ENCODE measurements around the gene ATXN3.

ATXN3 gene

DNA sequence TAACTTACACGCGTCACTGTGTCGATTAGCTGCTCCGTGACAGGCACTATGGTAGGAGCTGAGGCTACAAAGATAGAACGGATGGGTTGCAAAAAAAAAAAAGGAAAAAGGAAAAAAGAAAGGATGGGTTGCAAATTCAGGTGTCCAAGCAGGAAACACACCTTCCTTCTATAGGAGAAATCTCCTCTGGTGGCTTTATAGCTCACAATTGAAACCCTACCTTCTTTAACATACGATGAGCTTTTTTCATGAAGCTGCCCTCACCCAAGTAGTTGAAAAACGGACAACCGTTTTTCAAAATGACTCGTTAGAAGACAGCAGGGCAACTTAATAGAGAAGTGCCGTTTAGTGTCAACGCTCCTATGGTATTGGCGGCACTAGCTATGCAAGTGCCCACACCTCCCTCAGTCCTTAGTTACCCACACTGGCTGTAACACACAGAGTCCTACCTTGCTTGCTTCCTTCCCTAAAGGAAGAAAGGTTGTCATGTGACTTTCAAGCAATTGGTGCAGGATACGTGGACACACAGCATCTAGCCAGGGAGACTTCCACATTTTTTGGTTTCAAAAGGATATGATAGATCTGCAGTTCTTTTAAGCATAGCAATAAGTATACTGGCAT lies 65.8 kb downstream of the ATXN3 start:
- DNase-seq = peak; percentile 58 to 64
- no peak for TF ChIP-seq POLR2A (IDR thresholded peaks at IDR 0.05; ENCODE audit: low read length)
- no peak for TF ChIP-seq GATA1 (IDR thresholded peaks at IDR 0.05; ENCODE audit: low read depth, low read length)

DNA sequence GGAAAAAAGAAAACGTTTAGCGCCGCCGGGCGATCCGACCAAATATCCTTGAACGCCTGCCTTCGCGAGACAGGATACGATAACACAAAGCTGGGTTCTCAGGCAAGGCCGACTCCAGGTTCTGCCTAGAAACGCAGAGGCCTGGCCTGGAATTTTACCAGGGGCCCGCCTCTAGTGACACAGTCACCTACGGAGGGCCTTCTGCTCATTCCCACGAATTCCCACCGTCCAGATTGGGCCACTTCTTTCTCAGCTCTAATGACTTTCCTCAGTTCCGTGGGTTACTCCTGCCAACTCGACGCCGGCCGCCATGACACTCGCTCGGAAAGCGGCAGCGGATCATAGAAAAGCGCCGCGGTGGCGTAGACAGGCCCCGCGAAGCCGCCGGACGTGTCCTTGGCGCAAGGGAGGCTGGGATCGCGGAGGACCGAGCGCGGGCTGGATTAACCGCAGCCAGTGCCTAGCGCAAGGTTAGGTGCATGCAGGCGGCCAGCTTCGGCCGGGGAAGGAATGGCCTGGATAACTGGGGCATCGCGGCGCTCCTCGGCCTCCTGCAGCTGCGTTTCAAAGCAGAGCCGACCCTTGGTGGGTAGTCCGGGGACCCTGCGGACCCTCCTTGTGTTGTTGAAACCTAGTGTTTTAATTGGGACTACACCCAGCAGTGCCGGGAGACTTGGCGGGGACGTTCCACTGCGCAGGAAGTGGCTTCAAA lies 66.5 kb downstream of the ATXN3 start, which contains the start of gene TRIP11:
TRIP11 (minus strand) TSS at position 341 of the 712 bp plus-strand sequence. CDS start 374 bp downstream, outside the sequence.
- DNase-seq = peak; percentile 94 to 96
- TF ChIP-seq GATA1 (IDR thresholded peaks at IDR 0.05; ENCODE audit: low read depth, low read length) (no peak), POLR2A (IDR thresholded peaks at IDR 0.05; ENCODE audit: low read length) (peak; percentile 96)

DNA sequence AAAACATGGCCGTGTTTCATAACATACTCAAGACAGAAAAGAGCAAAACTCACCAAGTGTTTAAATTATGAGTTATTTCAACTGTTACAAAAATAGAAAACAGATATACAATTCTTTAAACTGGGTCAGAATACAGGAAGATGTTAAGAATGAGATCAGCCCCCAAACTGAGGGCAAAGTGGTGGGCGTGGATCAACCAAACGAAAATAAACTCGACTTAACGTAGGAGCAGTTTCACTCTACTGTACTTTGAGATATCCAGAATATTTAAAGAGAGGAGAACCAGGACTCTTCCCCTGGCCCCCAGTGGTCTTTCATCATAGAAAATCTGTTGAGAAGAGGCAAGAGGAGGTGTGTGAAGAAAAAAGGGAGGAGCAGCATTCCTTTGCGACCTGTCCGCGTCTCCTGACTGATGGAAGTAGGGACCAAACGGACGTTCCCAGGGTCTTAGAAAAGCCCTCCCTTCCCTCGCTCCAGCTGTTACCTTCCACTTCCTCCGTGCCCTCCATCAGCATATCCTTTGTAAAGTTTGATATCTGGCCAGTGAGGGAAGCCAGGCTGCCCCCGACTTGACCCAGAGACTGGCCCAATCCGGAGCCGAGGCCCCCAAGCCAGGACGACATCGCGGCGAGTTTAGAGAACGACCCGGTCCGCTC lies 67.2 kb downstream of the ATXN3 start:
- DNase-seq = no peak
- TF ChIP-seq GATA1 (IDR thresholded peaks at IDR 0.05; ENCODE audit: low read depth, low read length) (no peak), POLR2A (IDR thresholded peaks at IDR 0.05; ENCODE audit: low read length) (no peak)

DNA sequence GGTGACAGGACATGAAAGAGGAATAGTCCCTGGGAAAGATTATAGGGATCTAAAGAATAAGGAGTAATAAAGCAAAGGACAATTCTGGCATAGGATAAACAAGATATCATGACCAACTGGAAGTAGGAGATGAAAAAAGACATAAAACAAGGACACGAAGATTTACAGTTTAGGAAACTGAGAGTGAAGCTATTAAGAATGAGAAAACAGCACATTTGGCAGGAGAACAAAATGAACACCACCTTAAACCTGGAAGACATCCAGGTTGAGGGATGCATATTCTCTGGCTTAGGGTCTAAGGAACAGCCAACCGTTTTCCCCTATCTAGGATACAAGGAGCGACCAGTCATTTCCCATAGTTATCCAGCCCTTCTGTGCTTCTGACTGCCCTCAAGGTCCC lies 68.4 kb downstream of the ATXN3 start:
- no peak for DNase-seq
- TF ChIP-seq POLR2A (IDR thresholded peaks at IDR 0.05; ENCODE audit: low read length) = no peak
- TF ChIP-seq GATA1 (IDR thresholded peaks at IDR 0.05; ENCODE audit: low read depth, low read length) = no peak

DNA sequence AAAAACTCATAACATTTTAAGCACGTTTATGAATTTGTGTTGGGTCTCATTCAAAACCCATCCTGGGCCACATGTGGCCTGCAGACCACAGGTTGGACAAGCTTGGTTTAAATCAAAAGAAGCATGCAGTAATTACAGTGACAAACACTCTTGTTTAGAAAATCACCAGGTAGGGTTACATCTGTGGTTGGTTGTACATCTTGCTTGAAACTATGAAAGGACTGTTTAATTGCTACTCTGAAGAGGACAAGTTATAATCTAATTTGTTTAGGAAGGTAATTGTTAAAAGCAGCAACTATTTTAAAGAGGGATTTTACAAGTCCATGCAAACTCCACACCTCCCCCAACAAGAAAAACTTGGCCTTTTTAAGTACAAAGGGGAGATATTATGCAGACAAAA lies 70.5 kb downstream of the ATXN3 start:
- TF ChIP-seq POLR2A (IDR thresholded peaks at IDR 0.05; ENCODE audit: low read length) = no peak
- no peak for TF ChIP-seq GATA1 (IDR thresholded peaks at IDR 0.05; ENCODE audit: low read depth, low read length)
- DNase-seq = no peak

DNA sequence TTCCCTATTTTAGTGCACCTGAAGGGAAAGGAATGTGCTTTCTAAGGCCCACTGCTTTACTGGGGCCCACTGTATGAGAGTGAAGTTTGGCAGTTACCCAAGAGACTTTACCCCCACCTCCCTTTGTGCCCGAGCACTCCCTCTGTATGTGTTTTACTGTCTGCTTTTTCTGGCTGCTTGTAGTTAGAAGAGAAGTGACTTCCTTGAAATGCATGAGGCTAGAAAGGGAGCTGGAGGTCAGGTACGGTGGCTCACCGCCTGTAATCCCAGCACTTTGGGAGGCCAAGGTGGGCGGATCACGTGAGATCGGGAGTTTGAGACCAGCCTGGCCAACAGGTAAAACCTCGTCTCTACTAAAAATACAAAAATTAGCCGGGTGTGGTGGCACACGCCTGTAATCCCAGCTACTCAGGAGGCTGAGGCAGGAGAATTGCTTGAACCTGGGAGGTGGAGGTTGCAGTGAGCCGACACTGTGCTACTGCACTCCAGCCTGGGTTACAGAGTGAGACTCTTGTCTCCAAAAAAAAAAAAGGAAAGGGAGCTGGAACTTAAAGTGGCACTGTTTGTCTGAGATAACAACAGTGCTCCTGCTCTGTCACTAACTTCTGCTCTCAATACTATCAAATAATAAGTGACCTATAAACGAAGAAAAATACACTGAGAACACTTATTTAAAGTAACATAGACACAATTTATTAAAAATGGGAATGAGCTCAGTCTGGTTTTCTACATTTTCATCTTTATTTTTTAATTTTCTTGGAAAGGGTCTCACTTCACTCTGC lies 72.3 kb downstream of the ATXN3 start:
- no peak for DNase-seq
- TF ChIP-seq GATA1 (IDR thresholded peaks at IDR 0.05; ENCODE audit: low read depth, low read length) (no peak), POLR2A (IDR thresholded peaks at IDR 0.05; ENCODE audit: low read length) (no peak)

DNA sequence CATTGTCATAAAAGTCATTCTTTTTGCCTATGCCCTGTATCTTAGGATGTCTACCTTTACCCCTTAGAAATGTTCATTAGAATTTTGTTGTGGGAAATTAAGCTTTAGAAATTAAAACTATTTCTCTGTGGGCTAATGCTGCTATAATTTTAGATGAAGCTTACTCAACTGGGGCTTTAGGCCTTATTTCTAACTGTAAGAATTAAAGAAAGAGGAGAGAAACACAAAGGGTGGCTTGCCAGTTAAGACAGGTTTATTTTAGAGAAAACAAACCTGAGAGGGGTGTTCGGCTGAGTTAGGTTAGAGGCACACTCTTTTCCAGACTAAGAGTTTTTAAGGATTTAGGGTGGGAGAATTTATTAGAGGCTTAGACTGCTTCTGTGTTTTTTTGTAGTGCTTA lies 72.9 kb downstream of the ATXN3 start:
- peak in 1 of 2 experiments; percentile 12 for DNase-seq
- TF ChIP-seq POLR2A (IDR thresholded peaks at IDR 0.05; ENCODE audit: low read length) (no peak), GATA1 (IDR thresholded peaks at IDR 0.05; ENCODE audit: low read depth, low read length) (no peak)

DNA sequence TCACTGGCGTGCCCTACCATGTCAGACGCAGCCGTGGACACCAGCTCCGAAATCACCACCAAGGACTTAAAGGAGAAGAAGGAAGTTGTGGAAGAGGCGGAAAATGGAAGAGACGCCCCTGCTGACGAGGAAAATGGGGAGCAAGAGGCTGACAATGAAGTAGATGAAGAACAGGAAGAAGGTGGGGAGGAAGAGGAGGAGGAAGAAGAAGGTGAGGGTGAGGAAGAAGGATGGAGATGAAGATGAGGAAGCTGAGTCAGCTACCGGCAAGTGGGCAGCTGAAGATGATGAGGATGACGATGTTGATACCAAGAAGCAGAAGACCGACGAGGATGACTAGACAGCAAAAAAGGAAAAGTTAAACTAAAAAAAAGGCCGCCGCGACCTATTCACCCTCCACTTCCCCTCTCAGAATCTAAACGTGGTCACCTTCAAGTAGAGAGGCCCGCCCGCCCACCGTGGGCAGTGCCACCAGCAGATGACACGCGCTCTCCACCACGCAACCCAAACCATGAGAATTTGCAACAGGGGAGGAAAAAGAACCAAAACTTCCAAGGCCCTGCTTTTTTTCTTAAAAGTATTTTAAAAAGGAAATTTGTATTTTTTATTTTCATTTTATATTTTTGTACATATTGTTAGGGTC lies 79.7 kb downstream of the ATXN3 start:
- DNase-seq = no peak
- TF ChIP-seq POLR2A (IDR thresholded peaks at IDR 0.05; ENCODE audit: low read length) (no peak), GATA1 (IDR thresholded peaks at IDR 0.05; ENCODE audit: low read depth, low read length) (no peak)

DNA sequence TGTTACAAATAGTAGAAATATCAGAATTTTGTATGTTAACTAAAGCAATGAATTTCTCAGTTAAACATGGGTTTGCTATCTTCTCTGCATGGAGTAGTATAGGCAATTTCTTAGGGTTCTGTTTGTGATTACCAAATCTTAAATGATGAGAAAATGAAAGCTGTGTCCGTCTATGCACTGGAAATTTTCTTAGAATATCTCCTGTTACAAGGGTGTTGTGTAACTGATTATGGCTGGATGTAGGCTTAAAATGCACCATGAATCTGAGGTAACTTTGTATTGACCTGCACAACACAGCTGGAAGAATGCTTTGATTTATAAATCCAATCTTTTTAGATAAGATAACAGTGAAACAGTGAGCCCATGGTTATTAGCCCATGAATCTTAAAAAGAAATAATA lies 84.3 kb downstream of the ATXN3 start:
- DNase-seq = no peak
- no peak for TF ChIP-seq GATA1 (IDR thresholded peaks at IDR 0.05; ENCODE audit: low read depth, low read length)
- no peak for TF ChIP-seq POLR2A (IDR thresholded peaks at IDR 0.05; ENCODE audit: low read length)

DNA sequence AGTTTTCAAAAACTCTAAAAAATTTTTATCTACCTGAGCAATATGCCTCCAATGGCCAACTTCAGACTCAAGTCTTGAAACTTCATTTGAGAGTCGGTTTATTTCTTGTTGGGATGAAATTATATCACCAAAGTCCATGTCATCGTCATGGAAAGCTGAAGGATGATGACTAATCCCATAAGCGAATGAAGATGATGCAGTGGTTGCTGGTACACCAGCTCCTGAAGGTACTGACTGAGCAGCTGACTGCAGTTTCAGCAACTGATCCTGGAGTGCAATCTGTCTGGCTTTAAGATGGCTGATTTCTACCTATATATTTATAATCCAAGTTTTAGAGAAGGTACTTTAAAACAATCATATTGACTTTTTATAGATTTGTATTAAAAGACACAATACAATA lies 84.9 kb downstream of the ATXN3 start:
- no peak for TF ChIP-seq GATA1 (IDR thresholded peaks at IDR 0.05; ENCODE audit: low read depth, low read length)
- TF ChIP-seq POLR2A (IDR thresholded peaks at IDR 0.05; ENCODE audit: low read length) = no peak
- peak in 1 of 2 experiments; percentile 40 for DNase-seq

DNA sequence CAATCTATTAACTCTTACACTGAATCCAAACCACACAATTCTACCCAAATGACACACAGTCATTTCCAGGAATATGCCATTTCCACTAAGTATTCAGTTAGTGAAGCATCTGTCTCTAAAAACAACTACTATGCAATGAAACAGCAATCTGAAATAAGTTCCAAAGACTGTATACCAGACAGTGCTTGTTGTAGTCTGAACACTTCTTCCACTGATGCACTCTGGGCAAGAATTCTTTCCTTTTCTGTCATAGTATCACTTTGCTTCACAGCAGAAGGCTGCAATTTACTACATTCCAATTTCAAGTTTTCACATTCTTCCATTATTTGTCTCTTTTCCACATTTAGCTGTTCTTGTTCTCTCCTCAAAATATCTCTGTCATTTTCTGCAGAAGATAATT lies 92.3 kb downstream of the ATXN3 start:
- no peak for DNase-seq

DNA sequence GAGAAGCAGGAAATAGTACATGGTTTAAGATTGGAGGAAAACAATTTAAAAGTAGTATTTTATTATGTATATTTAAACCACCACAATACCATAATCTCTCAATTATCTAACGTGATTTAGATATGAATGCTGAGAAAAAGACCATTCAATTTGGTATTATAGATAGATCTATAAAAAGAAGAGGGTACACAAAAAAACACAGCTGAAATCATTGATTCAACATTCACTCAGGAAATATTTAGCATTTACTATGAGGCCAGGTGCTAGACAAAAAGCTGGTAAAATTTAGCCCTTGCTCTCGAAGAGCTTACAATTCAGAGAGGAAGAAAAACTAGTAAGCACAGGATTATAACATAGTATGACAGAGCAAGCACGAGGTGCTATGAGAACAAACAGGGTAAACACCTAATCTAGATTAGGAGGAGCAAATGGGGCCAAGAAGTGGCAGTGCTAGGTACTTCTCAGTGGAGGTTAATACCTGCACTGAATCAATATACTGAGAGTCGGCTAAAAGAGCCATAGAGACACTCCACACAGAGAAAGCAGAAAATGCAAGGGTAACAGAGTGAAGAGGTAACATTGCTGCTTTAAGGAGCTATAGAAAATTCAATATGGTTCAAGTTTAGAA lies 94.1 kb downstream of the ATXN3 start:
- DNase-seq = no peak
- TF ChIP-seq POLR2A (IDR thresholded peaks at IDR 0.05; ENCODE audit: low read length) (no peak), GATA1 (IDR thresholded peaks at IDR 0.05; ENCODE audit: low read depth, low read length) (no peak)

More for the DNA sequence above, 92.3 kb downstream of the ATXN3 start:
- no peak for TF ChIP-seq POLR2A (IDR thresholded peaks at IDR 0.05; ENCODE audit: low read length)
- no peak for TF ChIP-seq GATA1 (IDR thresholded peaks at IDR 0.05; ENCODE audit: low read depth, low read length)

DNA sequence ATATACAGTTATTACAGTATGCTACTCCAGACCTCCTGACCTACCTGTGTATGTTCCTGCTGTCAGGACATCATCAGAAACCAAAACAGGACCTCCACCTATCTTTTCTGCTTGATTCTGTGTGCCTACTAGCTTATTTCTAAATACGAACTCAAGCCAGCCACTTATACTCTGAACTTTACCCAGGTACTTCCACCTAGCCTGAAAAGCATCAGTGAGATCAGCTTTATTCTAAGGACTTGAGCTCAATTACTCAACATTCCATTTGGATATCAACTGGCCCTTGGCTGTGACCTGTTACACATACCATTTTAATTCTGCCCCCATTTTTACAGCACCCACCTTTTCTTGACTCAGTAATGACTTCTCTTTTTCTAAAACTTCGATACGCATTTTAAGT lies 95.7 kb downstream of the ATXN3 start:
- DNase-seq = no peak
- TF ChIP-seq POLR2A (IDR thresholded peaks at IDR 0.05; ENCODE audit: low read length) (no peak), GATA1 (IDR thresholded peaks at IDR 0.05; ENCODE audit: low read depth, low read length) (no peak)

Data from erythroblast (primary cell).